Tongue (tissue), 2 donors: Measurements from ENCODE around the gene STK39. TPM values are rescaled to one million over a fixed set of nuclear protein-coding genes. Genes with fewer than 3 reads are reported as not detected.

Source experiments
- DNase-seq: peaks from one replicate; pipeline ENCODE4 v3.0.0-alpha.2; 2015
- total RNA-seq: library from RNA; depleted of rRNA; stranded (reverse); fragments of >200 nt; gene quantifications from one replicate; pipeline ENCODE4 v1.2.3, GENCODE V29; 2014

Gene STK39
- total RNA-seq, 1 donor from 2014 or later, result 26.4 TPM

GRCh38 chr2:167945660-167946368 lies 301.6 kb downstream of the STK39 start:
- no peak for DNase-seq

DNA sequence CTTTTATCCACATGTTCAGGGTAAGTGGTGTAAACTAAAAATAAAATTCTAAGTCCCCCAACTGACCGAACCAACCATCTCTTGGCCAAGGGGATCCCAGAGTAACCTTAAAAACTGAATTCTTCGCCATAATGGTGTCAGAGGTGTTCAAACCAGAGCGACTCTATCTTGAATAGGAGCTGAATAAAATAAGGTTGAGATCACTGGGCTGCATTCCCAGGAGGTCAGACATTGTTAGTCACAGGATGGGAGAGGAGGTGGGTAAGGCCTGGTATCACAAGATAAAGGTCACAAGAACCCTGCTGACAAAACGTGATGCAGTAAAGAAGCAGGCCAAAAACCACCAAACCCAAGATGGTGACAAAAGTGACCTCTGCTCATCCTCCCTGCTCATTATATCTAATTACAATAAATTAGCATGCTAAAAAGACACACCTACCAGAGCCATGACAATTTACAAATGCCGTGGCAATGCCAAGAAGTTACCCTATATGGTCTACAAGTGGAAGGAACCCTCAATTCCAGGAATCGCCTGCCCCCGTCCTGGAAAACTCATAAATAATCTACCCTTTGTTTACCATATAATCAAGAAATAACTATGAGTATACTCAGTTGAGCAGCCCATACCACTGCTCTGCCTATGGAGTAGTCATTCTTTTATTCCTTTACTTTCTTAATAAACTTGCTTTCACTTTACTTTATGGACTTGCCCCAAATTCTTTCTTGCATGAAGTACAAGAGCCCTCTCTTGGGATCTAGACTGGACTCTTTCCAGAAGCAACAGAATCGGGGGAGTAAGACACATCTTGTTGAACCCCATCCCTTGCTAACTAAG lies 302.4 kb downstream of the STK39 start:
- DNase-seq, result no peak

- DNase-seq, result peak; percentile 63
Measured at GRCh38 chr2:167943897-167944296, 303.5 kb downstream of the STK39 start.

DNA sequence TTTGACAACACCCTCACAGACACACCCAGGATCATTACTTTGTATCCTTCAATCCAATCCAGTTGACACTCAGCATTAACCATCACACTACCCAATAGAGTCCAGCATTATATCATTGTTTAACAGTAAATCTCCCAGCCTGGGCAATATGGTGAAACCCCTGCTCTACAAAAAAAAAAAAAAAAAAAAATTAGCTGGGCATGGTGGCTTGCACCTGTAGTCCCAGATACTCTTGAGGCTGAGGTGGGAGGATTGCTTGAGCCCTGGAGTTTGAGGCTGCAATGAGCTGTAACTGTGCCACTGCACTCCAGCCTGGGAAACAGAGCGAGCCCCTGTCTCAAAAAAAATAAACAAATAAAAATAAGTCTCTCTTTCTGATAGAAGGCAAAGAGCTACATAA lies 304.0 kb downstream of the STK39 start:
- no peak for DNase-seq

DNA sequence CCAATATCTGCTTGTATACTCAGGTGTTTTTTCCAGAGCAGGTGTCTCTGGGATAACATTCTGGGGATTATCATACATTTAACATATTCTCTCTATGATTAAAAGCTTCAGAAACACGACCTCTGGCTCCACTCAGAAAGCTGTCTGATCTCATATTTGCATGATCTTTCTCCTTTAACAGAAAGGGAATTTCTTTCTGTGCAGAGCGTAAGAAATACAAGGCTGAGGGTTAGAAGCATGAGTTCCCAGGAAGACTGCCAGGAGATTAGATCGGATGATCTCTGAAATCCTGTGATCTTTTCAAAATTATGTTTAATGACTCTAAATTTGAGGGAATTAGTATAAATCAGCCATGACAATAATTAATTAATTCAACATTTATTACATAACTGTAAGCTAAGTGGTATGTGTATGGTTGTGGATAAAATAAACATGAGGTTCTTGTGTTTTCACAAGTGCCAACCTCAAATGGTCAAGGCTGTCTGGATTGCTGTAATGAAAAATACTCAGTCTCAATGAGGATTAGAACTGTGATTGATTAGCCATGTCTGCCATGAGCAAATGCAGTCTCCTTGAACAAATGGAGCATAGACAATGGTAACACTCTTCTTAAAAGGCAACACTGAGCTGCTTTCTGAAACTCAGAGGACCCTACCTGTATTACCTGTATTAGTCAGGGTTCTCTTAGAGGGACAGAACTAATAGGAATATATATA lies 304.9 kb downstream of the STK39 start:
- no peak for DNase-seq

DNA sequence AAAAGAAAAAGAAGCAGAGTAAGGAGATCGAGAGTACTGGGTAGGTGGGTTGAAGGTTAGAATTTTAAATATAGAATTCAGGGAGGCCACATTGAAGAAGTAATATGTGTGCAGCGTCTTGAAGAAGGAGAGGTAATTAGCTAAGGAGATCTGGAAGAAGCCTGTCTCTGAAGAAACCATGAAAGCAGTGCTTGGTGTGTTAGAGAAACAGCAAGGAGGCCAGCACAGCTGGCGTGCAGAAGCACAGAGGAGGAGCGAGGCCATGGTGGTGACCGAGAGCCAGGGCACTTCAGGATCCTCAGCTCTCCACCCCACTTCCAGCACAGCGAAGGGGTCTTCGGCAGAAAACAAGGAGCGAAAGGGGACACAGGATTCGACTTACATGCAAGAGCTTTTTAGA lies 305.8 kb downstream of the STK39 start:
- DNase-seq, result no peak

DNA sequence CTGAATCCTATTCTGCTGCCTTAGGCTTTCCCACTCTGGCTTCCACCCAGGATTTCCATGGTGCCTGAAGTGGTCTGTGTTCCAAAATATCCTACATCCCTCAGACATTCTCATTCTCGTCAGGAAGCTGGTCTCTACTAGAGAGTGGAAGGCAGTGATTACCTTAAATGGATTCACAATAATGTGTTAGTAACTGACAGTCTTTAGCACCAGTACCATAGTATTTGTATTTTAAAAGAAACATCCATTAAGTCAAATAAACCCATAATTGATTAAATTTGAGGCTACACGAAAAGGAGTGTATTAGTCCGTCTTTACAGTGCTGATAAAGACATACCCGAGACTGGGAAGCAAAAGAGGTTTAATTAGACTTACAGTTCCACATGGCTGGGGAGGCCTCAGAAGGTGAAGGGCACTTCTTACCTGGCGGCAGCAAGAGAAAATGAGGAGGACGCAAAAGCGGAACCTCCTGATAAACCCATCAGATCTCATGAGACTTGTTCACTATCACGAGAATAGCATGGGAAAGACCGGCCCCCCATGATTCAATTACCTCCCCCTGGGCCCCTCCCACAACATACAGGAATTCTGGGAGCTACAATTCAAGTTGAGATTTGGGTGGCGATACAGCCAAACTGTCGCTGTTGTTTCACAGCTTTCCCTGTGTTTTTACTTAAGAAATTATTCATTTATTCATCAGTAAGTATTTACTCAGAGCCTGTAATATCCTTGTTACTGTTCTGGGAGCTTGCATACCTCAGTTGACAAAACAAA lies 306.5 kb downstream of the STK39 start:
- DNase-seq, result peak; percentile 47

- DNase-seq, result peak; percentile 48
Measured at GRCh38 chr2:167940346-167940725, 307.1 kb downstream of the STK39 start.

GRCh38 chr2:167939514-167940345 lies 307.7 kb downstream of the STK39 start:
- DNase-seq, result no peak

GRCh38 chr2:167937403-167937802 lies 310.0 kb downstream of the STK39 start:
- DNase-seq, result no peak

GRCh38 chr2:167935803-167936110 lies 311.6 kb downstream of the STK39 start:
- no peak for DNase-seq

GRCh38 chr2:167933097-167933814 lies 314.1 kb downstream of the STK39 start:
- no peak for DNase-seq

GRCh38 chr2:167932123-167932693 lies 315.2 kb downstream of the STK39 start:
- DNase-seq, result no peak

DNA sequence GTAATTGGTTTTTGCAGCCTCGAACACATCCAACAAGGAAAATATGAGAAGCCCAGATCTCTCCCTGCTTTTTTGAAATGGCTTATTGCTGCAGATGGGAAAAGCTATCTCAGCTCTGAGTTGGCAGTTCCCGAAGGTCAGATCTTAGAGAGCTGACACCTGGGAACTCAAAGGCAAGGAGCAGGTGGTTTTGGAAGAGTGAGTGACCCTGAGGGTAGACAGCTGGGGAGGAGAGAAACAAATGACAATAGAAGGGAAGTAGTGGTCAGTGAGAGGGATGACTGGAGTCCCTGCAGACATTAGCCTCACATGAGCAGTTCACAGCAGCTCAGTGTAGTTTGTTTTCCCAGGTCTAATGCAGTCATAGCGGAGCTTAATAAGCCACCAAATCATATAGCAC lies 317.9 kb downstream of the STK39 start:
- DNase-seq, result no peak

GRCh38 chr2:167928434-167928833 lies 319.0 kb downstream of the STK39 start:
- DNase-seq, result no peak

DNA sequence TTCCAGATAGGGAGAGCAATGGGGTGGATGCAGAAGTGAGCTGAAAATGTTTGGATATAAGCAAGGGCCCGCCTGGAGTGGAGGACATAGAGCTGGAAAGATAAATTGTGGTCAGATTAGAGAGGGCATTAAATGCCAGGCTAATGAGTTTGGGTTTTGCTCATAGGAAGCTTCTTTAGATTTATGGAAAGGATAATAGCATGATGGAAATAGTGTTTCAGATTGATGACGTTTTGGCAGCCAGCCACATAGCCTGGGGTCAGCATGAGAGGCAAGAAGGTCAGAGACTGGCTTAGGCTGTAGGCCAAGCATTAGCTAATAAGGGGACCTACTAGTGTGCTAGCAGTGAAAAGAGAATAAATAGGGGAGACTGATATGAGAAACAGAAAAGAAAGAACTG lies 321.6 kb downstream of the STK39 start:
- no peak for DNase-seq

- no peak for DNase-seq
Measured at GRCh38 chr2:167924556-167924955, 322.8 kb downstream of the STK39 start.

DNA sequence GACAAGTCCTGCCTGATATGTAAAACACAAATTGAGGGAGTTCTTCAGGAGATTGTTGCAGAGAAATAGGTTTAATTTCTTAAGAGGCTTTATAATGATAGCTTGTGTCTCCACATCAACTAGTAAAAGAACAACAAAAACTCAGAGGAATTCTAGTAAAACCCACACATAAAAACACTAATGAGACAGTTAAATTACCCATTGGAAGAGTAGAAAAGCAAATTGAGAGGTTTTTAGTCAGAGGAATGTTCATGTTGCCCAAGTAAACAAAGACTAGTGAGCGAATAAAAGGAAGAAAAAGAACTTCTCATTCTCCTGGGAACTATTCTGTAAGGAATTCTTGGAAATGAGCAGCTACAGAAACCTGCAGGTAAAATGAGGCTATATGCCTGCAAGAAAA lies 330.6 kb downstream of the STK39 start:
- DNase-seq, result no peak

DNA sequence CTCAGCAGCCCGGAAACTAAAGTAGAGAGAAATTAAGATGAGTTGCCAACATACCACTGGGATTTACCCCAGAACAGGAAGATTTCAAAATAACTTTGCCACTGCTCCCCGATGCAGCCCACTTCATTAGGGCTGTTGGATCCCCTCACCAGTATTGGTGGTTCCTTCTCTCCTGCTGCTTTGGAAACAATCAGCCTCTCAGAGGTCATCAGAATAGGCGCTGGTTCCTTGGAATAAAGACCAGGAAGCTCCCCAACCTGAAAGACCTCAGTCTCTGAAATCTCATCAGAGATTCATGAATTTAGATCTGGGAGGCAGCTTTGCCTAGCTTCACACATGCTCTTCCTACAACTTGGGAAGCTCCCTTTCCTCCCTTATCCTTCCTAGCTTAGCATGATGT lies 332.4 kb downstream of the STK39 start:
- no peak for DNase-seq

DNA sequence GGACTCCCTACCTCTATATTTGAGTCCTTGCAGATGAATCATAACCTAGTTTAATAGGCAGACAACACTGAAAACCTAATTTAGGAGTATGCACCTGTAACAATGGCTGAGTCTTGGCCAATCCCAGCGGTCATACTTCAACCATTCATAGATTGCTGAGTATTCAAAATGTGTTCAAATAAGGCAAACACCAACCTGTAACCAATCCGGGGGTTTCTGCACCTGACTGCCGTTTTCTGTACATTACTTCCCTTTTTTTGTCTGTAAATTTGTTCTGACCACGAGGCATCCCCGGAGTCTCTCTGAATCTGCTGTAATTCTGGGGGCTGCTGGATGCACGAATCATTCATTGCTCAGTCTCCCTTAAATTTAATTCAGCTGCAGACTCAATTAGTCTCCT lies 338.6 kb downstream of the STK39 start:
- DNase-seq, result no peak

DNA sequence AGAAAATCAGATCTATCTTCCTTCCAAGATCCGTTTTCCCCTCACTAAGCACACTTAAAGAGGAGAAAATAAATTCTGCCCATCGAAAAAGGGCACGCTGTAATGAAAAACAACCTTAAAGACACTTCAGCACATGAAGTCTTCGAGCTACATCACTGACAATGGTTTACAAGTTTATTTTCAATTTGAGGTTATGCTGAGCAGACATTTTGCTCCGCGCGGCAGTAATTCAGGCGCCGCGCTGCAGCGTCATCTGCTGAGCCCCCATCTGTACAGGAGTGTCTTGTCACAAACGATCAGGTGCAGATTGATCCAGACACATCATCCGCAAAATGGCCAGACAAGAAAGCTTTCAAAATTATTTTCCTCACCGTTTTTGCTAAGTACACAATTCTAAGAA lies 341.7 kb downstream of the STK39 start:
- DNase-seq, result no peak
